Keratinocyte (primary cell): Measurements from ENCODE around the gene PALD1.

ENCODE experiments used
- CTCF ChIP-seq, 3 experiments: IDR thresholded peaks in 1 of 3; conservative IDR thresholded peaks in 1 of 3; optimal IDR thresholded peaks in 1 of 3; 2 replicates in 2 of 3; 3 replicates in 1 of 3; pipeline versions ENCODE3 to v1.5.1; 2011; ENCODE audit warnings: low read length in 3 of 3, mild to moderate bottlenecking in 3 of 3, moderate library complexity in 2 of 3, control low read depth in 1 of 3, inconsistent platforms in 1 of 3; ENCODE audit not compliant: insufficient read depth in 2 of 3; ENCODE audit errors: extremely low read depth in 1 of 3
- EZH2 ChIP-seq: IDR thresholded peaks from one replicate; pipeline ENCODE4 v1.6.1; 2012; ENCODE audit warnings: inconsistent platforms, mild to moderate bottlenecking, low read length, moderate library complexity

- TF ChIP-seq CTCF (optimal IDR thresholded peaks at IDR 0.05 in 1 of 3, IDR thresholded peaks at IDR 0.05 in 1 of 3, conservative IDR thresholded peaks at IDR 0.05 in 1 of 3; ENCODE audit: extremely low read depth in 1 of 3, insufficient read depth in 2 of 3, low read length in 3 of 3) (no peak), EZH2 (no peak)
Observed at GRCh38 chr10:70601746-70602145, 123.2 kb downstream of the PALD1 start.
